HCT116 (cell line): ENCODE measurements around the gene PLAC9. TPM values are rescaled to one million over a fixed set of nuclear protein-coding genes. Genes with fewer than 3 reads are reported as not detected.

Source experiments
- ATAC-seq: fragments of 200-7000 bp; cut with Tn5 transposase; 2 replicates; pipeline ENCODE4 v1.9.1; 2020; ENCODE audit warnings: mild to moderate bottlenecking, moderate library complexity
- BruUV-seq: library from RNA; stranded (reverse); fragments of 400-500 nt; replicated peaks from 2 replicates; lab custom pipeline; 2021; lab: Mats Ljungman, UMichigan
- CTCF ChIA-PET: fragments of 300-600 bp; sonication (Branson Sonifier 250); formaldehyde crosslinking; loops from one replicate; lab custom pipeline; 2021; ENCODE audit warnings: antibody characterized with exemption; lab: Charles Lee
- POLR2A ChIA-PET: fragments of 300-600, 350-600 bp; sonication (Branson Sonifier 250); formaldehyde crosslinking; loops from one replicate; lab custom pipeline; 2021; ENCODE audit warnings: antibody characterized with exemption; lab: Charles Lee
- RAD21 ChIA-PET, 2 experiments: fragments of 300-600 bp; sonication (Branson Sonifier 250); formaldehyde crosslinking; loops; one replicate each; lab custom pipeline; 2023; ENCODE audit warnings: low total read pairs in 2 of 2; ENCODE audit not compliant: uncharacterized antibody in 2 of 2, unreplicated experiment in 2 of 2, low non-redundant PET in 1 of 2; lab: Charles Lee
- DNase-seq: peaks from one replicate; pipeline ENCODE4 v3.0.0-alpha.2; 2010; ENCODE audit warnings: low read depth, low spot score
- H2AFZ ChIP-seq: fragments of 200-600 bp; shearing (Covaris generic), sonication (generic); 2 replicates; pipeline ENCODE4 v1.6.1; 2017; ENCODE audit warnings: low read depth, mixed run types, mixed read lengths, antibody characterized with exemption, low read length; ENCODE audit not compliant: poor library complexity, severe bottlenecking
- H3K27ac ChIP-seq: 2 replicates; pipeline ENCODE4 v1.5.1; 2012; ENCODE audit warnings: low read depth, low read length
- H3K27me3 ChIP-seq: fragments of 200-600 bp; sonication (generic); 2 replicates; pipeline ENCODE4 v1.6.1; 2016; ENCODE audit warnings: mixed run types, low read length, mixed read lengths; ENCODE audit not compliant: insufficient read depth
- H3K36me3 ChIP-seq, 2 experiments: fragments of 200-500 bp in 1 of 2; fragments of 200-600 bp in 1 of 2; sonication (Bioruptor generic) in 1 of 2; sonication (generic) in 1 of 2; 2 replicates each; pipeline versions ENCODE4 v1.5.1 to v1.6.1; 2014 to 2016; ENCODE audit warnings: low read length in 2 of 2, inconsistent platforms in 1 of 2, mixed read lengths in 1 of 2, mixed run types in 1 of 2; ENCODE audit not compliant: insufficient read depth in 2 of 2, control insufficient read depth in 1 of 2
- H3K4me1 ChIP-seq, 2 experiments: fragments of 200-600 bp in 1 of 2; sonication (generic) in 1 of 2; 2 replicates each; pipeline versions ENCODE4 v1.5.1 to v1.6.1; 2012 to 2017; ENCODE audit warnings: low read length in 2 of 2, inconsistent platforms in 1 of 2, mild to moderate bottlenecking in 1 of 2, mixed read lengths in 1 of 2, mixed run types in 1 of 2, moderate library complexity in 1 of 2; ENCODE audit not compliant: insufficient read depth in 2 of 2, control insufficient read depth in 1 of 2
- H3K4me2 ChIP-seq: fragments of 200-600 bp; sonication (generic); 2 replicates; pipeline ENCODE4 v1.6.1; 2017; ENCODE audit warnings: mixed run types, low read length, mixed read lengths
- H3K4me3 ChIP-seq, 2 experiments: fragments of 200-600 bp in 1 of 2; sonication (generic) in 1 of 2; replicated peaks in 1 of 2; 2 replicates each; pipeline ENCODE4 v1.5.1; 2011 to 2016; ENCODE audit warnings: low read length in 2 of 2, control low read depth in 1 of 2, low read depth in 1 of 2, mild to moderate bottlenecking in 1 of 2, mixed read lengths in 1 of 2, mixed run types in 1 of 2
- H3K79me2 ChIP-seq: fragments of 200-600 bp; sonication (generic); 2 replicates; pipeline ENCODE4 v1.6.1; 2017; ENCODE audit warnings: mild to moderate bottlenecking, mixed run types, low read length, moderate library complexity, mixed read lengths; ENCODE audit not compliant: insufficient read depth
- H3K9ac ChIP-seq: fragments of 200-600 bp; sonication (generic); 2 replicates; pipeline ENCODE4 v1.6.1; 2016; ENCODE audit warnings: low read length, mixed read lengths
- H3K9me2 ChIP-seq: fragments of 200-600 bp; sonication (generic), shearing (Covaris generic); 2 replicates; pipeline ENCODE4 v1.6.1; 2017; ENCODE audit warnings: mixed run types, mild to moderate bottlenecking, moderate library complexity; ENCODE audit not compliant: insufficient read depth
- H3K9me3 ChIP-seq, 2 experiments: fragments of 200-500 bp in 1 of 2; fragments of 200-600 bp in 1 of 2; sonication (Bioruptor generic) in 1 of 2; sonication (generic) in 1 of 2; 2 replicates each; pipeline ENCODE4 v1.6.1; 2014 to 2017; ENCODE audit warnings: low read length in 2 of 2, mixed read lengths in 2 of 2, inconsistent platforms in 1 of 2, low read depth in 1 of 2, mild to moderate bottlenecking in 1 of 2, mixed run types in 1 of 2, moderate library complexity in 1 of 2; ENCODE audit not compliant: control insufficient read depth in 1 of 2, insufficient read depth in 1 of 2
- H4K20me1 ChIP-seq: fragments of 200-600 bp; sonication (generic), shearing (Covaris generic); 2 replicates; pipeline ENCODE4 v1.6.1; 2017; ENCODE audit warnings: mixed run types, mild to moderate bottlenecking, moderate library complexity; ENCODE audit not compliant: insufficient read depth
- CBX3 ChIP-seq: IDR thresholded peaks from 2 replicates; pipeline ENCODE4 v1.6.1; 2012; ENCODE audit warnings: low read depth
- CEBPB ChIP-seq: IDR thresholded peaks from 2 replicates; pipeline ENCODE4 v1.6.1; 2012; ENCODE audit warnings: low read depth
- EGR1 ChIP-seq: IDR thresholded peaks from 2 replicates; pipeline ENCODE4 v1.6.1; 2012; ENCODE audit warnings: low read depth
- ELF1 ChIP-seq: IDR thresholded peaks from 2 replicates; pipeline ENCODE4 v1.6.1; 2012; ENCODE audit warnings: low read depth, borderline replicate concordance
- EZH2 ChIP-seq: fragments of 200-600 bp; sonication (generic); IDR thresholded peaks from 2 replicates; pipeline ENCODE4 v1.6.1; 2017; ENCODE audit warnings: antibody characterized with exemption, mixed run types
- FOSL1 ChIP-seq: IDR thresholded peaks from 2 replicates; pipeline ENCODE4 v1.6.1; 2012; ENCODE audit warnings: low read depth
- JUND ChIP-seq: IDR thresholded peaks from 2 replicates; pipeline ENCODE4 v1.6.1; 2012
- POLR2A ChIP-seq: IDR thresholded peaks from 2 replicates; pipeline ENCODE4 v1.7.0; 2011; ENCODE audit warnings: borderline replicate concordance; ENCODE audit not compliant: insufficient read depth, insufficient read length; ENCODE audit errors: extremely low read depth
- POLR2AphosphoS5 ChIP-seq: IDR thresholded peaks from 2 replicates; pipeline ENCODE4 v1.6.1; 2011; ENCODE audit warnings: mild to moderate bottlenecking, low read depth, low read length, moderate library complexity
- RAD21 ChIP-seq: IDR thresholded peaks from 2 replicates; pipeline ENCODE4 v1.6.1; 2012; ENCODE audit warnings: low read depth, mild to moderate bottlenecking
- SIN3A ChIP-seq: IDR thresholded peaks from 2 replicates; pipeline ENCODE4 v1.6.1; 2012; ENCODE audit warnings: low read depth
- SP1 ChIP-seq: IDR thresholded peaks from 2 replicates; pipeline ENCODE4 v1.6.1; 2012; ENCODE audit warnings: low read depth
- ZNF274 ChIP-seq: fragments of 200-500 bp; sonication (Bioruptor generic); IDR thresholded peaks from 2 replicates; pipeline ENCODE4 v1.6.1; 2014; ENCODE audit warnings: mild to moderate bottlenecking, low read depth, low read length, inconsistent platforms
- intact Hi-C: fragments of 100-400 bp; cut with micrococcal nuclease; formaldehyde crosslinking; loops from 2 replicates; pipeline ENCODE4 v1.10.0; 2022
- total RNA-seq: library from RNA; stranded (reverse); gene quantifications from one replicate; pipeline ENCODE4 v1.2.1, GENCODE V29; 2021; ENCODE audit not compliant: unreplicated experiment
- TF ChIP-seq, protein P1 (sequence below): IDR thresholded peaks from 2 replicates; pipeline ENCODE4 v1.6.1; 2011; ENCODE audit warnings: mild to moderate bottlenecking, low read length, moderate library complexity; ENCODE audit not compliant: insufficient replicate concordance; ENCODE audit errors: extremely low read depth
- TF ChIP-seq, protein P2 (sequence below): IDR thresholded peaks from 2 replicates; pipeline ENCODE4 v1.6.1; 2012
- TF ChIP-seq, protein P3 (sequence below): IDR thresholded peaks from 2 replicates; pipeline ENCODE4 v1.6.1; 2012

The PLAC9 gene
- total RNA-seq, 1 experiment from 2014 or later: not detected

DNA sequence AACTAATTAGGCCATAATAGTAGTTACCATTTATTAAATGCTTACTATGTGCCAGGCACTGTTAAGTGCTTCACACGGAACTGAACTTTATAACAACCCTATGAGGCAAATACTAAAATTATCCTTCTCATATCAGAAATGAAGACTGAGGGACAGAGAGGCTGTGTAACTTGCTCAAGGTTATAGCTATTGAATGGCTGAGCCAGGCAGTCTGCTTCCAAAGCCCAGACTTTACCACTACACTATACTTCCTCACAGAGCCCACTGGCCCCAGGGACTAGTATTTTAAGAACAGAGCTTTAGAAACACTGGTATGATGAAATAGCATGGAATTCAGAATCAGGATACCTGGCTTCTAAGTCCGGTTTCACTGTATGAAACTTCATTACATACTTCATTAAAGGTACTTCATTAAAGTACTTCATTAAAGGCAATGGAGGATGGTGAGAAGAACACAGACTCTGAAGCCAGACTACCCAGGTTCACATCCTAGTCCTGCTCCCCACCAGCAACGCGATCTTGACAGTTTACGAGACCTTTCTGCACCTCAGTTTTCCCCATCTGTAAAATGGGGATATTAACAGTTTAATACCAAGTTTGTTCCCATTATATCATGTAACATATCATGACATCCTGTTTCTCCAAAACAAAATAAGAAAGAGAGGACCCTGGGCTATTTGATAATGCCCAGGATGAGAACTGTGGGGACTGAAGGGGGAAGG is 53.2 kb downstream of the PLAC9 start:
- TF ChIP-seq RAD21: no peak
- no peak for TF ChIP-seq EGR1
- no peak for TF ChIP-seq ELF1
- TF ChIP-seq, protein P1, sequence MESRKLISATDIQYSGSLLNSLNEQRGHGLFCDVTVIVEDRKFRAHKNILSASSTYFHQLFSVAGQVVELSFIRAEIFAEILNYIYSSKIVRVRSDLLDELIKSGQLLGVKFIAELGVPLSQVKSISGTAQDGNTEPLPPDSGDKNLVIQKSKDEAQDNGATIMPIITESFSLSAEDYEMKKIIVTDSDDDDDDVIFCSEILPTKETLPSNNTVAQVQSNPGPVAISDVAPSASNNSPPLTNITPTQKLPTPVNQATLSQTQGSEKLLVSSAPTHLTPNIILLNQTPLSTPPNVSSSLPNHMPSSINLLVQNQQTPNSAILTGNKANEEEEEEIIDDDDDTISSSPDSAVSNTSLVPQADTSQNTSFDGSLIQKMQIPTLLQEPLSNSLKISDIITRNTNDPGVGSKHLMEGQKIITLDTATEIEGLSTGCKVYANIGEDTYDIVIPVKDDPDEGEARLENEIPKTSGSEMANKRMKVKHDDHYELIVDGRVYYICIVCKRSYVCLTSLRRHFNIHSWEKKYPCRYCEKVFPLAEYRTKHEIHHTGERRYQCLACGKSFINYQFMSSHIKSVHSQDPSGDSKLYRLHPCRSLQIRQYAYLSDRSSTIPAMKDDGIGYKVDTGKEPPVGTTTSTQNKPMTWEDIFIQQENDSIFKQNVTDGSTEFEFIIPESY: no peak
- ChIA-PET CTCF (no interaction called here), RAD21 (no interaction called here), POLR2A (no interaction called here)
- H3K9me3 ChIP-seq: no peaks in the 10 kb centered on the region
- no peak overlapping the region for H3K4me2 ChIP-seq
- H3K27ac ChIP-seq: no peak overlapping the region
- ATAC-seq: no peak
- no TSS peak for BruUV-seq
- H3K4me3 ChIP-seq: no peak overlapping the region
- peaks cover 0 to 38% of the 10 kb centered on the region in 2 experiments; a peak in 2 of 4 replicates for H3K4me1 ChIP-seq
- intact Hi-C loops: no loop called here
- DNase-seq: no peak
- H4K20me1 ChIP-seq: peaks cover 32% of the 10 kb centered on the region
- no peaks in the 10 kb centered on the region for H3K27me3 ChIP-seq
- no peak overlapping the region for H3K9ac ChIP-seq
- no peak overlapping the region for H2AFZ ChIP-seq
- no peaks in the 10 kb centered on the region for H3K9me2 ChIP-seq
- H3K79me2 ChIP-seq: peaks cover 100% of the 10 kb centered on the region
- H3K36me3 ChIP-seq: peaks cover 0 to 12% of the 10 kb centered on the region in 2 experiments; a peak in 1 of 4 replicates

DNA sequence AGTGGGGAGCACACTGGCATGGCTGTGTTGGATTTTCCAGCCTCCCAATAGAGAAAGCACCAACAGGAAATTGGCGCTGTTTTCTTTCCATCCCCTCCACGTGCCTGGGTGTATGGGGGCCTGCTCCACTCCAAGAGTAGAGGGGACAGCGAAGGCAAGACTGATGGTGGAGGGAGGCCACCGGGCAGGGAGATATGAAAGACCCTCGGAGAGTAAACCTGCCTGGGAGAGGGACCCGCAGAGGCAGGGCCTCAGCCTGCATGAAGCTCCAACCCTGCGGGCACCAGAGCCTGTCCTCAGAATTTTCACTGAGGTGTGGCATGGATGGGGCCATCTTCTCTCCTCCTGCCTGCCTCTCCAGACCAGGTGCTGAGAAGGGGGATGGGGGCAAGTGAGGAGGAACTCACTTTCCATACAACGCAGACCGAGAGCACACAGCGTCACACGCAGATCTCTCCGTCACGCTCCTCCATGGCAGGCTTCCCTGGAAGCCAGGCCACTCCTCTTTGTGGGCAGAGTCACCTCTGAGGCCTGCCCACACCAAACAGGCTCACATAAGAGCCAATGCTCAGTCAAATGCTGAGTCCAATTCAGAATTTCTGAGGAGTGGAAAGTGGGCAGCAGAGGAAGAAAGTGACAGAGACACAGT is 54.0 kb downstream of the PLAC9 start:
- intact Hi-C loops: no loop called here
- CTCF ChIA-PET: no interaction called here
- Histone ChIP-seq H3K79me2 (peaks cover 100% of the 10 kb centered on the region), H3K9me2 (no peaks in the 10 kb centered on the region), H3K4me3 (no peak overlapping the region), H3K27me3 (no peaks in the 10 kb centered on the region), H3K9me3 (no peaks in the 10 kb centered on the region), H4K20me1 (peaks cover 28% of the 10 kb centered on the region), H3K36me3 (peaks cover 0 to 12% of the 10 kb centered on the region in 2 experiments; a peak in 1 of 4 replicates), H3K4me2 (no peak overlapping the region), H2AFZ (no peak overlapping the region), H3K9ac (no peak overlapping the region), H3K4me1 (peaks cover 0 to 43% of the 10 kb centered on the region in 2 experiments; a peak in 2 of 4 replicates), H3K27ac (no peak overlapping the region)
- no TSS peak for BruUV-seq
- no peak for DNase-seq
- peak; percentile 66 for ATAC-seq
- POLR2A ChIA-PET: no interaction called here
- RAD21 ChIA-PET: no interaction called here
- TF ChIP-seq SP1 (no peak), FOSL1 (no peak), EZH2 (no peak), POLR2A (no peak), CEBPB (no peak), POLR2AphosphoS5 (no peak), CBX3 (no peak), JUND (no peak), ZNF274 (no peak), RAD21 (no peak), EGR1 (no peak), SIN3A (no peak)
- TF ChIP-seq, protein P2, sequence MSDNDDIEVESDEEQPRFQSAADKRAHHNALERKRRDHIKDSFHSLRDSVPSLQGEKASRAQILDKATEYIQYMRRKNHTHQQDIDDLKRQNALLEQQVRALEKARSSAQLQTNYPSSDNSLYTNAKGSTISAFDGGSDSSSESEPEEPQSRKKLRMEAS: no peak
- TF ChIP-seq, protein P3, sequence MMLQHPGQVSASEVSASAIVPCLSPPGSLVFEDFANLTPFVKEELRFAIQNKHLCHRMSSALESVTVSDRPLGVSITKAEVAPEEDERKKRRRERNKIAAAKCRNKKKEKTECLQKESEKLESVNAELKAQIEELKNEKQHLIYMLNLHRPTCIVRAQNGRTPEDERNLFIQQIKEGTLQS: no peak
